OCI-LY7 (cell line): Measurements from ENCODE around the gene ECE1.
"Not testable (repeated sequence)": the region's sequence is repeated elsewhere in the genome, so short reads cannot be mapped to it uniquely, and the experiment has no call there.

Experiments
- CTCF ChIP-seq: fragments of 200-600 bp; sonication (generic); conservative IDR thresholded peaks from 2 replicates; pipeline ENCODE4 v1.5.1; 2014; ENCODE audit warnings: mild to moderate bottlenecking, antibody characterized with exemption, low read length, moderate library complexity, mixed read lengths
- EZH2phosphoT487 ChIP-seq: fragments of 200-600 bp; sonication (generic); IDR thresholded peaks from 2 replicates; pipeline ENCODE4 v1.6.1; 2018; ENCODE audit warnings: low read depth, borderline replicate concordance, mild to moderate bottlenecking, mixed run types, antibody characterized with exemption, low read length, moderate library complexity, mixed read lengths

- TF ChIP-seq CTCF, EZH2phosphoT487: not testable (repeated sequence)
Measured at GRCh38 chr1:21208137-21208700, 82.0 kb downstream of the ECE1 start.
